Stimulated activated CD4-positive, alpha-beta T cell treated with anti-CD3 and anti-CD28 coated beads, TNF-alpha, amount 100 ng/mL, for 48 hours (primary cell): Measurements from ENCODE around the gene FASN.
"Not testable (repeated sequence)": the region's sequence is repeated elsewhere in the genome, so short reads cannot be mapped to it uniquely, and the experiment has no call there.

Experiments used
- DNase-seq, 3 donors: peaks; one replicate each; pipeline ENCODE4 v3.0.0-alpha.2; 2020; ENCODE audit warnings: low read depth in 3 of 3

Gene FASN

DNA sequence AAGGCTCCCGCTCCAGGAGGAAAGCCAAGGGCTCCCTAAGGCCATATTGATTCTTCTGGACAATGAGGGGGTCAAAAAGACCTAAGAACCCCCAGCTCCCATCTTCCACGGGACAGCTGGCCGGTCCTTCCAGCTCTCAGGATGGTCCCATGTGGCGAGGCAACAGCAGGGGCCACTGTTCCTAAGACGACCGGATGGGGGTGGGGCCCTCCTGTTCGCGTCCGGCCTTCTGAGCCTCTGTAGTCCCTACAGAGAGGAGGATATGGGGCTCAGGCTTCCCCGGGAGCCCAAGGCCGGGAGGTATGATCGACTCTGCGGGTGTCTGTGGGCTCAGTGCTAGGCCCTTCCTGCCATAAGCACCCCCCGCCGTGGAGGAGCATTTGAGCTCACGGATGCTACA is 54.5 kb downstream of the FASN start:
- no peak for DNase-seq

DNA sequence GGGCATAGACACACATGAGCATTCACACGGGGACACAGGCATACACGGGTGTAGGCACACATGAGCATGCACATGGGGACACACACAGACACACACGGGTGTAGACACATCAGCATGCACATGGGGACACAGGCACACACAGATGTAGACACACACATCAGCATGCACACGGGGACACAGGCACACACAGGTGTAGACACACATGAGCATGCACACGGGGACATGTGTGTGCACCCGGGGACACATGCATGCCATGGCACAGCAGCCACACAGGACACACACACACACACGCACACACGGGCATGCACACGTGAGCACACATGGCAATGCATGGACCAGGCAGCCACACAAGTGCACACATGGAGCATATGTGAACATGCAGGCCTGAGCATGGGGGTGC is 55.4 kb downstream of the FASN start:
- DNase-seq = no peak

DNA sequence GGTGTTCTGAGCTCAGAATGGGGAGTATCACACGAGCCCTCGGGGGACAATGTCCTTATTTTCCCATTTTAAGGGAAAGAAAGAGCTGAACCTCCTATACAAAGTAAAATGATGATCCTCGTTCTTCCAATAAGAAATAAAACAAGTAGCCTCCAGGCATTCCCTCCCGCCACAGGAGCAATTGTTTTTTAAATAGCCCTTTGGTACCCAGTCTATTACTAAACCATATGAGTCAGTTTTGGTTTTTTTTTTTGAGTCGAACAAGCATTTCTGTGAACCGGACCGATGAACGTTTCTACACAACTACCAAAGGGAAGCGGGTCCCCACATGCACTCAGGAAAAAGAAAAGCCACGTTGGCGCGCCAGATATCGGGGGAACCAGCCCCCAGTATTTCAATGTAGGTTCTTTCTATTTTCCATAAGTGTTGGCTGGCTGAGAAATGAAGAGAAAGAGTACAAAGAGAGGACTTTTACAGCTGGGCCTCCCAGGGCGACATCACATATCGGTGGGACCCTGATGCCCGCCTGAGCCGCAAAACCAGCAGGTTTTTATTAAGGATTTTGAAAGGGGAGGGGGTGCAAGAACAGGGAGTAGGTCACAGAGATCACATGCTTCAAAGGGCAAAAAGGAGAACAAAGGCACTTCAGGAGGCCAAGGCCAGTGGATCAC is 56.8 kb downstream of the FASN start:
- no peak for DNase-seq

DNA sequence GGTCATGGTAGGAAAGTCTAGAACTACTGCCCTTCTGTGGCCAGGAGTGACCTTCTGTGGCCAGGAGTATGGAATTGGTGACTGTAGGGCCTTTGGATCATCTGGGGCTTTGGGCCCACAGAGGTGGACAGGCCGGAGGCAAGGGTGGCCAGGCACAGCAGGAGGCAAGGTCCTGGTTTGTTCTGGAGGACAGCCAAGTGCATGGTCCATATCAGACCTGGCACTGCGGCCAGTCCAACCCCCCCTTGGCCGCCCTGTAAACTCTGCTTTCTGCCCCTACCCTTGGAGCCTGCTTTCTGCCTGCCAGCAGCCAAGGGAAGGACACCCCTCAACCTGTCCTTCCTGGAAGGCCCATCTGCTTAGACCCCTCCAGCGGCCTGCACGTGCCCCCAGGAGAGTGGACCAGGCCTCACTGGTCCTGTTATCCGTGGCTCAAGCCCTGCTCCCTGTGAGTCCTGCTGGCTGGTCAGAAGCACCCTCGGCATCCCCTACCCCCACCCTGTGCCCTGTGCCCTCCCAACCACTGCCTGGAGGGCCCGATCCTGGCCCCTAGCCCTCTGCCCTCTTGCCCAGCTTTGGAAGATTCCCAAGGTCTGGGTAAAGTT is 58.2 kb downstream of the FASN start:
- no peak for DNase-seq

DNA sequence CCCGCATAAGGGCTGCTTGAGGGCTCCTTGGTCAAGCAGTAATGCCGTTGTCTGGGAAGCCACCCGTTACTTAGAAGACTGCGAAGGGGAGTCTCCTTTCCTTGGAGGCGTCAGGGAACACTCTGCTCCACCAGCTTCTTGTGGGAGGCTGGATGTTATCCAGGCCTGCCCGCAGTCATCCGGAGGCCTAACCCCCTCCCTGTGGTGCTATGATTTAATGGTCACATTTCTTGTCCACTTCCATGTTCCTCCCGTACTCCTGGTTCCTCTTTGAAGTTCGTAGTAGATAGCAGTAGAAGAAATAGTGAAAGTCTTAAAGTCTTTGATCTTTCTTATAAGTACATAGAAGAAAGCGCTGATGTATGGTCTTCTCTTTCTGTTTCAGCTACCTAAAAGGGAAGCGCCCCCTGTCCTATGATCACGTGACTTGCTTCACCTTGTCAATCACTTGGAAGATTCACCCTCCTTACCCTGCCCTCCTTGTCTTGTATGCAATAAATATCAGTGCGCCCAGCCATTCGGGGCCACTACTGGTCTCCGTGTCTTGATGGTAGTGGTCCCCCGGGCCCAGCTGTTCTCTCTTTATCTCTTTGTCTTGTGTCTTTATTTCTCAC is 59.1 kb downstream of the FASN start:
- not testable (repeated sequence) for DNase-seq

DNA sequence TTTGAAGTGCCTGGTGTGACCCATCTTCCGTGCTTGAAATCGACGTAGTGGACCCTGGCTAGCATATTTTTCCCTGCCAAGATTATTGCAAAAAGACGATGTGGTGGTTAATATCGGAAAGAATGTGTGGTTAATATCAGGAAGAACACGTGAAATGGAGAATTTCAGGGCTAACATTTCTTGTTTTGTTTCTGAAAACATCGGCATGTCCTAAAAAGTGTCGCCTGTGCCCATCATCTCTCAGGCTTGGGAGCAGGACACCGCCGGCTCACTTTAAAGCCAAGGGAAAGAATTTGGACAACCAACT is 60.2 kb downstream of the FASN start:
- DNase-seq = no peak

DNA sequence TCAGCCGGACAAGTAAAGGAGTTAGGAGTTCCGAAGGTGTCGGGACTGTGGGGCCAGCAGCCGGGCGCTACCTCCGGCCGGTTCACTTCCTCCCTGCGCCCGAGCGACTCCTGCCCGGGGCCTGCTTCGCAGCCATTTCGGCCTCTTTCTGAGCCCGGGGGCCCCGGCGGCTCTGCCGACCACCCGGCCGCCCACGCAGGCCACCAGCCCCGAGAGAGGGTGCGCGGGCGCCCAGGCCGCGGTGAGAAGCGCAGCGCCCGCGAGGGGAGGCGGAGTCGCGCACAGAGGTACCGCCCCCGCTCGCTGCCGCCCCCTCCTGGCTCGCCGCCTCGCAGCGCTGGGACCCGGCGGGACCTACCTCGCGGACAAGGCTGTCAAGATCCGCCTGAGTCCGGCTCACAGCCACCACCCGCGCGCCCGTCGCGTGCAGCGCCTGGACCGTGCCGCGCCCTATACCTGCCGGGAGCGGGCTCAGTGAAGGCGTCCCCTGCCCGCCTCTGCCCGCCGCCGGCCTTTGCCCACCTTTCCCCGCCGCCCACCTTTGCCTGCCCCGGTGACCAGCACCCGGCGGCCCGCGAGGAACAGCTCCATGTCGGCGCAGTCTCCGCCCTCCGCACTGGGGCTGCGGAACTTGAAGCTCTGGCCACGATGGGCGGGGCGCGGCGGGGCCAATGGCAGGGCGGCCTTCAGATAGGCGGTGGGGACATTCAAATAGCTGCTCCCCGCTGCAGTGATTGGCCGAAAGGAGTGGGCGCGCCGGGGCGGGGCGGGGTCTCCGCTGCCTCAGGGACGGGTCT is 60.7 kb downstream of the FASN start, which contains the start of gene DCXR:
TSS of gene DCXR (minus strand) at position 606 of the 797 bp plus-strand sequence. CDS start at position 591, 15 bp downstream.
- DNase-seq = peak; percentile 92 to 94 (median 93)

DNA sequence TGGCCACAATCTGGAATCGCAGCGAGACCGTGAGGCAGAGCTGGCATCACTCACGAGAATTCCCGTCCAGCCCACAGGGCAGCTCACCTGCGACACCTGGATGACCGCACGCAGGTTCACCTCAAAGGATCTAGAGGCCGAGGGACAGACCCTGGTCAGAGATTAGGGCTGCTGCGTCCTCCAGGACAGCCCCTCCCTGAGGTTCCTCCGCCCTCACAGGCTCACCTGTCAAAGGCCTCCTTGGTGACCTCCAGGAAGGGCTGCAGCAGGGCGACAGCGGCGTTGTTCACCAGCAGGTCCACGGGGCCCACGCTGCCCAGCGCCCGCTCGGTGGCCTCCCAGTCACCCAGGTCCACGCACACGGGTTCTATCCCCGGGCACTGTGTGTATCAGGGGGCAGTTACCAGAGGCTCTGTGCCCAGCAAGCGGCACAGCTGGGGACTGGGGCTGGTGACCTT is 61.4 kb downstream of the FASN start:
- DNase-seq = no peak

DNA sequence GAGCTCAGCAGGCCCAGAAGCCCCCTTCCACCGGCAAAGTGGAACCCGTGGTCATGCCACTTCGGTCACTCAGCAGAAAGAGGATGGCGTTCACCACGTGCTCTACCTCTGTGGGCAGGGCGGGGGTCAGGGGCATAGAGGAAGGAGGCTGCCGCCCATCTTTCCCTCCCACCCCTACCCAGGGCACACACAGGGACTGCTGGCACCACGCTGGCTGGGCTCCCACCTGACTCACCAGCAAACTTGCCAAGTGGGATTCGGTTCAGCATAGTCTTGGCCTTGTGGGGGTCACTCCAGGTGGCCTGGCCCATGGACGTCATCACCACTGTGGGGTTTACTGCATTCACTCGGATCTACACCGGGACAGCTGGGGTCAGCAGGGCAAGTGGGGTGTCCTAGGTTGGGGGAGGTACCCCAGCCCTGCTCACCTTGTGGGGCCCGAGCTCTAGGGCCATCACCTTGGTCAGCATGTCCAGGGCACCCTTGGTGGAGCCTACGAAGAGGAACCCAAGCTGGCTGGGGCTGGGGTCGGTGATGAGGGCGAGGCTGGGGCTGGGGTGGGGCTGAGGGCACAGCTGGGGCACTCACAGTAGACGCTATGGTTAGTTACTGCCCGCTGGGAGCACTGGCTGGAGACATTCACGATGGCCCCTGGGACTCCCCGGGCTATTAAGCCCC is 61.9 kb downstream of the FASN start:
- DNase-seq = no peak

DNA sequence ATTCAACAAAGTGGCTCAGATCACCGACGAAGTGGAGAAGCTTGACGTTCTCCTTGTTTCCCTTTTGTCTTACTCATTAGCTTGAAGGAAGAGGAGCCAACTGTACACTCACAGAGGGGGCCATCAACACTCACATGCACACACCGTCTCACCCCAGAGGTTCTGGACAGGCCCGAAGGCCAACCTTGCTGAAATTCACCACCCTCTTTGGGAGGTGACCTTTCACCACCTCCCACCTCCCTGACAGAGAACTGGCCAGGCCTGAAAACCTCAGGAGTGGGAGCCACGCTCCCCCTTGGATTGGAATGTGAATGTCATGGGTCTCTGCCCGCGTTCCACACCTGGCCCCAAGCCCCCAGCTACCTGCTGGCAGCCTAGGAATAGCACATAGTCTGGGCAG is 62.5 kb downstream of the FASN start:
- DNase-seq = no peak

DNA sequence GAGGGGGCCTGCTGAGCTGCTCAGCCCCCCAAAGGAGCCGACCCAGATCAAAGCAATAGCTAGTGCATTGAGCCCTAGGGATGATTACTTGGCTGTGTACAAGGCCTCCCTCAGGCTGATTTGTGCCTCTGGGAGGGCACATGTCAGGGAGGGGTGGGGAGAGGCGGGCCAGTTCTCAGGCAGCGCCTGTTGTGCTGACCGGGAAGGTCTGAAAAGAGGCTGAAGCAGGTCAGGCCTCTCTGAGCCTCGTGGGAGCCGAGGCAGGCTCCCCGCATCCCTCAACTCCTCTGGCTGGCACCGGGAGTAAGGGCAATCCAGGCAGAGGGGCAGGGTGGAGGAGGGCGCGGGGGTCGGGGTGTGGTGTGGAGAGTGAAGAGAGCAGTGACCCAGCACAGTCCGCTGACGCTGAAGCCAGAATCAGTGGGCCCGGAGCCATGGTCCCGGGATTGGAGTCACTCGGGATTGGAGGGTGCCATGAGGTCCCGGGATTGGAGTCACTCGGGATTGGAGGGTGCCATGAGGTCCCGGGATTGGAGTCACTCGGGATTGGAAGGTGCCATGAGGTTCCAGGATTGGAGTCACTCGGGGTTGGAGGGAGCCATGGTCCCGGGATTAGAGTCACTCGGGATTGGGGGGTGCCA is 63.5 kb downstream of the FASN start:
- DNase-seq = no peak

DNA sequence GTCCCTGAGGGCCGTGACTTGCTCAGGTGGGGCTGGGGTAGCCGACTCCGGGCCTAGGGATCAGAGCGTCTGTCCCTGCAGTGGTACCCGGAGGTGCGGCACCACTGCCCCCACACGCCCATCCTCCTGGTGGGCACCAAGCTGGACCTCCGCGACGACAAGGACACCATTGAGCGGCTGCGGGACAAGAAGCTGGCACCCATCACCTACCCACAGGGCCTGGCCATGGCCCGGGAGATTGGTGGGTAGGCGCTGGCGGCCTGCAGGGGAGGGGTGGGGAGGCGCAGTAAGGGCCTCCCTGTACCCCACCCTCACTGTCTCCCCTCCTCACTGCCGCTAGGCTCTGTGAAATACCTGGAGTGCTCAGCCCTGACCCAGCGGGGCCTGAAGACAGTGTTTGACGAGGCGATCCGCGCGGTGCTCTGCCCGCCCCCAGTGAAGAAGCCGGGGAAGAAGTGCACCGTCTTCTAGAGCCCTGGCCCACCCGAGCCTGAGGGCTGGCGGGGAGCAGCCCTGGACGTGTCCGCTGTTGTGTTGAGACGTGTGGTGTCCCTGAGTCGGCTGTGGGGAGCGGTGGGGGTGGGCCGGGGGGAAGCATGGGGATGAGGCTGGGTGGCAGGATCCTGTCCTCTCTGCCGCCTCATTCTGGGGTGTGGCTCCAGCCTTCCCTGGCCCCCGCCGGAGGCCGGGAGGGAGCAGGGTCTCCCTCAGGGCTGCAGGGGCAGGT is 64.5 kb downstream of the FASN start:
- DNase-seq = no peak

DNA sequence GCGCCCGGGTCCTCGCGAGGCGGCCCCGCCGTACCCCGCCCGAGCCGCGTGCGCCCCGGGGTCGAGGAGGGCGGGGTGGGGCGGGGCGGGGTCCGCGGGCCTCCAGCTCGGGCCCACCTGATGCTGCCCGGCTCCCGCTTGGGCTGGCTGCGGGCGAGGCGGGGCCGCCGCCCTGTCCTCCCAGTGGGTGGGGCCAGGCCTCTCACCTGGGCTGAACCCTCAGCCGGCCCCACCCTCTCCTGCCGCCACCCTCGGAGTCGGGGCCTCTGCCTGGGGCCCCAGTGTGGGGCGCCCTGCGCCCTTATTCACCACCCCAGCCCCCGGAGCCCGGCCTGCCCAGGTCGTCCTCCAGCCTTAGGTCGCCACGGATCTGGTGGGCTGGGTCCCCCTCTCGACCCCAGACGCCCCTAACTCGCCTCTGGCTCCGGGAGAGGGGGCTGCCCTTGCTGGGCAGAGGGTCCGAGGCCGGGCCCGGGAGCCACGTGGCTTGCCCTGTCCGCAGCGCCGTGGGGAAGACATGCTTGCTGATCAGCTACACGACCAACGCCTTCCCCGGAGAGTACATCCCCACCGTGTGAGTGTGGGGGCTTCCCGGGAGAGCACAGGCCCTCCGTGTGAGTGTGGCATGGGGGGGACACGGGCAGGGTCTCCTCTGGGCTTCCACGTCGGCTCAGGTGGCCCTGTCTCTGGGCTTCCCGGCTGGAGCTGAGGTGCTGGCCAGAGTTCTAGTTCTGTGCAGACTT is 66.0 kb downstream of the FASN start:
- DNase-seq = peak in 1 of 3 donors; percentile 58

DNA sequence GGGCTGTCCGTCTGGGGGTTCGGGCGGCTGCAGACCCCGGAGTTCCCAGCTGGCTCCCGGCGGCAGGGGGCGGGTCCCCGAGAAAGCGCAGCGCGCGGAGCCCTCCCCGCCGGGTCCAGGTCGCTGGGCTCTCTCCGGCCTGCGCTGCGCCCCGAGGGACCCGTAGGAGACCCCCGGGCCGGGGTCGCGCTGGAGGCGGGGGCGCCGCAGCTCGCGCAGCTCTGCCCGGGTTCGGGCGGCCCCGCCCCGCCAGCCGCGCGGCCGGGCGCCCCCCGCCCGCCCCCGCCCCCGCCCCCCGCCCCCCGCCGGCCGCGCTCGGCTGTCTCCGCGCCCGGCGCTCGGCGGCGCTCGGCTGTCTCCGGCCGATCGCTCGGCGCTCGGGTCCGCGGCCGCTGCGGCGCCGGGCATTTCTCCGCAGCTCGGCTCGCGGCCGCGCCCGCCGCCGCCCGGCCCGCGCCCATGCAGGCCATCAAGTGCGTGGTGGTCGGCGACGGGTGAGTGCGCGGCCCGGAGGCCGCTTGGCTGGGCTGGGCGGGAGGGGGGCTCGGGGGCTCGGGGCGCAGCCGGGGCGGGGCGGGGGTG is 66.6 kb downstream of the FASN start, which contains the start of gene RAC3:
TSS of gene RAC3 (plus strand) at position 376 of the 582 bp plus-strand sequence. CDS start at position 460, 84 bp downstream.
- DNase-seq = no peak

DNA sequence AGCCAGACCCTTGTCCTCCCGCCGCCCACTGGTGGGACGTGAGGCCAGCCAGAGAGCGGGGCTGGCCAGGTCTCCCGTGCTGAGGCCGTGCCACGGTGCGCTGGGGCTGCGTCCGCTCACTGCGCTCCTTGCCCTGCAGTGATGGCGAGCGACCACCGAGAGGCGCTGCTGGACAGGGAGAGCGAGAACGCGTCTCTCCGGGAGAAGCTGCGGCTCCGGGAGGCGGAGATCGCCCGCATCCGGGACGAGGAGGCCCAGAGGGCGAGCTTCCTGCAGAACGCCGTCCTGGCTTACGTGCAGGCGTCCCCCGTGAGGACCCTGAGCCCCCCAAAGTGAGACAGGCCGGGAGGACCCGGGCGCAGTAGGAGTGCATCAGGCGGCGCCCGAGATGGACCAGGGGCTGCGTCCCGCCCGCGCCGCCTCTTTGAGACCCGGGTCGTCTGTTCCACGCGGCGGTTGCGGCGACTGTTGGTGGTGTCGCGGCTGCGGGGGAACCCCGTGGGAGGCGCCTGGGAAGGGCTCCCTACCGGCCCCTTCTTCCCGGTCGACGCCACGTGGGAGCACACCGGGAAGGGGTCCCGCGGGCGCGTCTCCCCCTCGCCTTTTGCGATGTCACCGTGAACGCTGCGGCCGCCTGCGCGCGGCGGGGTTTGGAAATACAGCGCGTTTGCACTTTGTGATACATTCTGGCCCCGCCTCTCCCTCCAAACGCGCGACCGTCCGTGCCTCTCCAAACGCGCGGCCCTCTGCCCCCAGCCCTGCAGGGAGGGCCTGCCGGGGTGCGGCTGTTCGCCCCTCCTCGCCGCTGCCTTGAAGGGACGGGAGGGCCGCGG is 67.3 kb downstream of the FASN start:
- peak; percentile 73 to 76 (median 75) for DNase-seq

DNA sequence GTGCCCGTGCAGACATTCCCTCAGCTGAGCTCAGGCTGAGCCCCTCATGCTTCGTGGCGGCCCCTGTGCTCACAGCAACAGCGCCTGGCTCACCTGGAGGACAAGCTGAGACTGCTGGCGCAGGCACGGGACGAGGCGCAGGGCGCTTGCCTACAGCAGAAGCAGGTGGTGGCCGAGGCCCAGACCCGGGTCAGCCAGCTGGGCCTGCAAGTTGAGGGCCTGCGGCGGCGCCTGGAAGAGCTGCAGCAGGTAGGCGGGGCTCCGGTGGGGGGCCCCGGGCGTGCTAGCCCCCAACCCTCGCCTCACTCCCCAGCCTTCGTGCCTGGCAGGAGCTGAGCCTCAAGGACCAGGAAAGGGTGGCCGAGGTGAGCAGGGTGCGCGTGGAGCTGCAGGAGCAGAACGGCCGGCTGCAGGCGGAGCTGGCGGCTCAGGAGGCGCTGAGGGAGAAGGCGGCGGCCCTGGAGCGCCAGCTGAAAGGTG is 68.0 kb downstream of the FASN start:
- DNase-seq = no peak

DNA sequence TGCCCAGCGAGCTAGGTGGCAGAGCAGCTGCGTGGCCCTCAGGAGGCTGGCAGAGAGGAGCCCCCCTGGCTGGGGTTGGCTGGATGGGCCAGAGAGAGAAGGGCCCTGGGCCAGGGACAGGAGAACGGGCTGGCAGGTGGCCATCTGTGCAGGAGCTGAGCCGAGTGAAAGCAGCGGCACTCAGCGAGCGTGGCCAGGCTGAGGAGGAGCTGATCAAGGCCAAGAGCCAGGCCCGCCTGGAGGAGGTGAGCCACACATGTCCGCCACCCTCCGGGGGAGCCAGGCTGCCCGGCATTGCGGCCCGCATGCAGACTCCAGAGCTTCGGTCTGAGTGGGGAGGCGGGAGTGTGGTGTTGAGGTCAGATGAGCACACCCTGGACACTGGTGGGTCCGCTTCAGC is 68.6 kb downstream of the FASN start:
- DNase-seq = no peak

DNA sequence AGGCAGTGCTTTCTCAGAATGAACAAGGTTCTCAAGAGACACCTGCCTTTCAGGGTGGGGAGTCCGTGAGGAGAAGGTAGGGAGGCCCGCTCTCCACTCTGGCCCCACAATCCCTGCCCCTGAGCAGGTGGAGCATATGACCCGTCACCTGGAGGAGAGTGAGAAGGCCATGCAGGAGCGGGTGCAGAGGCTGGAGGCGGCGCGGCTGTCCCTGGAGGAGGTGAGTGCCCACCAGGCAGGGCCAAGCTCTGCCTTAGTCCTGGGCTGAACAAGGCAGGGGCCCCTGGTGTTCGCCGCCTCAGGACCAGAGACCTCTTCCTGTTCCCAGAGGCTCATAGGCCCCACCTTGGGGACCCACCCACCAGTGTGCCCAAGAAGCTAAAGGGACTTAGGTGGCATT is 69.1 kb downstream of the FASN start:
- DNase-seq = no peak
